WI38 (cell line): ENCODE results near the gene CD4.
A peak's percentile ranks its signal among the peaks of the same experiment; 100 is the strongest.

Source experiments
- H3K4me3 ChIP-seq: 2 replicates; pipeline ENCODE4 v1.5.1; 2011; ENCODE audit warnings: low read depth, mild to moderate bottlenecking, control low read depth, low read length
- TF ChIP-seq, protein P1 (sequence below): IDR thresholded peaks from 2 replicates; pipeline ENCODE4 v1.5.1; 2012; ENCODE audit warnings: low read depth, mild to moderate bottlenecking, control low read depth, low read length

The CD4 gene

DNA sequence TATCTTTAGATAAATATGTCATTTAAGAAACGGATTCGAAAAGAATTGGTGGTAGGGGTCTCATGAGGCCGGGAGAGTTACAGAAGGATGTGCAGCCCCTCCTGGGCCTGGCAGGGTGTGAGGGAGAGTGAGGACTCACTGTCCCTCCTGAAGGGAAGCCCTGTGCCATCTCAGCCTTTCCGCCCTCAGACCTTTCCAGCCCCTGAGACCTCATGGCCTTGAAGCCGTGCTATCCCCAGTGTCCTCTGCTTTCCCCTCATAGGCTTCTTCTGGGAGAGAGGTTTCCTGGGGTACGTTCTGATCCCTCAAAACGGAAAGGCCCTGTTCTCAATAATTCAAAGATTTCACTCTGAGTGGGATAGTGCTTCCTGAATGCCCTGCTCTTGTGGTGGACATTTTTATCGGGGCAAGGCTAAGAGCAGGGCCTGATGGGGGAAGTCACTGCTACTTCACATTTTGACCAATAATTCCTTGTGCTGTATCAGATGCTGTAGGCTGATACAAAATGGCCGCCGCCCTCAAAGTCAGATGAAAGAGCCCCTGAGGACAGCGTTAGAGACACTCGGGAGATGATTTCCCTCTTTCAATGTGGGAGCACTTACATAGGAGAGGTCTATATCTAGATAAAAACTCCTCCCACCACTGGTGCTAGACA lies 1.3 kb downstream of the CD4 start:
- TF ChIP-seq, protein P1, sequence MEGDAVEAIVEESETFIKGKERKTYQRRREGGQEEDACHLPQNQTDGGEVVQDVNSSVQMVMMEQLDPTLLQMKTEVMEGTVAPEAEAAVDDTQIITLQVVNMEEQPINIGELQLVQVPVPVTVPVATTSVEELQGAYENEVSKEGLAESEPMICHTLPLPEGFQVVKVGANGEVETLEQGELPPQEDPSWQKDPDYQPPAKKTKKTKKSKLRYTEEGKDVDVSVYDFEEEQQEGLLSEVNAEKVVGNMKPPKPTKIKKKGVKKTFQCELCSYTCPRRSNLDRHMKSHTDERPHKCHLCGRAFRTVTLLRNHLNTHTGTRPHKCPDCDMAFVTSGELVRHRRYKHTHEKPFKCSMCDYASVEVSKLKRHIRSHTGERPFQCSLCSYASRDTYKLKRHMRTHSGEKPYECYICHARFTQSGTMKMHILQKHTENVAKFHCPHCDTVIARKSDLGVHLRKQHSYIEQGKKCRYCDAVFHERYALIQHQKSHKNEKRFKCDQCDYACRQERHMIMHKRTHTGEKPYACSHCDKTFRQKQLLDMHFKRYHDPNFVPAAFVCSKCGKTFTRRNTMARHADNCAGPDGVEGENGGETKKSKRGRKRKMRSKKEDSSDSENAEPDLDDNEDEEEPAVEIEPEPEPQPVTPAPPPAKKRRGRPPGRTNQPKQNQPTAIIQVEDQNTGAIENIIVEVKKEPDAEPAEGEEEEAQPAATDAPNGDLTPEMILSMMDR = no peak
- peak overlapping the region; percentile 66 for H3K4me3 ChIP-seq

DNA sequence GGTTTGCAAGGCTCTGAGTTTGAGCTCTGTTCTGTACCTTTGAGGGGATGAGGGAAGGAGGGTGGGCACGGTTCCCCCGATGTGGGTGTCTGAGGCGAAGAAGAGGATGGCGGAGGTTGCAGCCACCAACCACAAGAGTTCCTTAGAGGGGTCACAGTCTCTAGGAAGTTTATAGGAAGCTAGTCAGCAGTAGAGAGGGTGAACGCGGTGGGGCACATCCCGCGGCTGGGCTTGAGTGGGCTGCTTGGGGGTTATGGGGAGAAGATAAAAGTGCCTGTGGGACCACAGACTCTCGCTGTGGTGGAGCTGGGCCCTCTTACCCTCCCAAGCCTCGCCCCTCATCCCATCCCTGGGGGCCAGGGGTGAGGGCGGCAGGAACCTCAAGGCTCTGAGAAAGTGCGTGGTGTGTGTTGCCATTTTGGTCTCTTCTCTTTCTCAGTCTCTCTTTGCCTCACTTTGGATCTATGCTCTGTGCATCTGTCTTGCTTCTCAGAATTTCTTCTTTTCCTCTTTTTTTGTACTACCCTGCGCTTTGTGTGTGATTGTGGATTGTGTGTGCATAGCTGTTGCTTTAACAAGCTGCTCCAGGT lies 2.7 kb downstream of the CD4 start:
- TF ChIP-seq, protein P1 = no peak
- no peak overlapping the region for H3K4me3 ChIP-seq

DNA sequence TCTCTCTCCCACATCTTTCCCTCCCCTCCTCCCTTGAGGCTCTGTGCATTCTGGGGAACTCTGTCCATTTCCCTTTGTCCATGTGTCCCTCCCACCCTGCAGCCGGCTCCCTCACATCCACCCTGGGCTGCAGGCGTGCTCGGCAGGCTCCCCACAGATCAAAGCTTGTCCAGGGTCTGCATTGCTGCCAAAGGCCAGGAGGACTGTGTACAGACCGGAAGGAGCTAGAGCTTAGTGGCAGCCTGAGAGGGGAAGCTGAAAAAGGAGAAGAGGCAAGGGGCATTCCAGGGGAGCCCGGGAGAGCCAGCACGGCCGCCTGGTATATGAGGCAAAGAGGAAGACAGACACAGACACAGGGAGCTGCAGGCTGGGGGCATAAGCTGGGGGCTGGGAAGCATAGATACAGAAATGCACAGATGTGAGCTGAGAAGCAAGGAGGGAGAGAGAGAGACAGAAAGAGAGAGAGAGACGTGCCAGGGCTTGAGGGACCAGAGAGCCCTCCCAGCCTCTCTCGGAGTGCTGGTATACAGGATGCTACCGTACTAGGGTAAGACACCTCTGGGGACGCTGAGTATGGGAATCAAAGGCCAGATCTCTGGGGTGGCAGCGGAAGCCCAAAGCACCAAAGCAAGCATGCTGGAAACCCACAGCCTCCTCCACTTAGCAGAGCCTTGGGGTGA lies 3.3 kb downstream of the CD4 start:
- TF ChIP-seq, protein P1 = no peak
- H3K4me3 ChIP-seq = peak overlapping the region; percentile 1; the same call in 1 of the 2 replicates

DNA sequence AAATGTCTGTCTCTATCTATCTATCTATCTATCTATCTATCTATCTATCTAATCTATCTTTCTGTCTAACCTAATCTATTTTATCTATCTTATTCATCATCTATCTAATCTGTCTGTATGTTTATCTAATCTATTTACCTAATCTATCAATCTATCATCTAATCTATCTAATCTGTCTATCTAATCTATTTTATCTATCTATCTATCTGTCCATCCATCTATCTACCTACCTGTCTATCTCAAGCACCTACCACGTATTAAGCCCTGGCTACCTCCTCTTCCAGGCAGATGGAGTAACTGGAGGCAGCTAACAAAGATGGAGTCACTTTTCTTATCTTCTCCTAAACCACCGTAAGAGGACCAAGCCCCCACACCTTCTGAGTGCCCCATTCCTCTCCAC lies 5.8 kb downstream of the CD4 start:
- TF ChIP-seq, protein P1 = no peak
- H3K4me3 ChIP-seq = no peak overlapping the region

DNA sequence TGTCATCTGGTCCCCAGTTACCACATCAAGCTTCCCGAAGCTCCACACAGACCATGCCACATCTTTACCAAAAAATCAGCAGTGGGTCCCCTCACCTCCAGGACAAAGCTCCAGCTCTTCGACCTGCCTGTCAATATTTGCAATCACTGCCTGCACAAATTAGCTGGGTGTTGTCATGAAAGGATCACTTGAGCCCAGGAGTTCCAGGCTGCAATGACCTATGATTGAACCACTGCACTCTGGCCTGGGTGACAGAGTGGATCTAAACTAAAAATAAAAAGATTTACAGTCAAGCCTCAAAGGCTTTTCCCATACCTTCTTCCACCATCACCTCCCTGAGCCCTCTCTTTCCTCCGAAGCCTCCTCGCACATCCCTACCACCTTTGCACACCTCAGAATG lies 7.2 kb downstream of the CD4 start:
- no peak overlapping the region for H3K4me3 ChIP-seq
- TF ChIP-seq, protein P1 = no peak

DNA sequence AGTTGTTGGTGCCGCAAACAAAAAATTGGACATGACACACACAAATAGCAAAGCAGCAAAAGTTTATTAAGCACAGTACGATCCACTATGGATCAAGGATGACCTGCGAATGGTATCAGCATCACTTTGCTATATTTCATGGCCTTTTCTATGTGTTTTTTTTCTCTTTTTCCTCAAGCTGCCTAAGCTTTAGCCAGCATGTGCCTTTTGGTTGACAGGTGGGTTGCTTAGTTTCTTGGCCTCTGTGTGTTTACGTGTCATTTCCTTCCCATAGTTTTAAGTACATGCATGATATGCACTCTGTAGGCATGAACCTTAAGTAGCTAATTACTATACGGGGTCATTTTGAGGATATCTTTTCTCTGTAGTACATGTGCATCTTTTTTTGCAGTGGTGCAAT lies 9.8 kb downstream of the CD4 start:
- H3K4me3 ChIP-seq = no peak overlapping the region
- TF ChIP-seq, protein P1 = no peak

DNA sequence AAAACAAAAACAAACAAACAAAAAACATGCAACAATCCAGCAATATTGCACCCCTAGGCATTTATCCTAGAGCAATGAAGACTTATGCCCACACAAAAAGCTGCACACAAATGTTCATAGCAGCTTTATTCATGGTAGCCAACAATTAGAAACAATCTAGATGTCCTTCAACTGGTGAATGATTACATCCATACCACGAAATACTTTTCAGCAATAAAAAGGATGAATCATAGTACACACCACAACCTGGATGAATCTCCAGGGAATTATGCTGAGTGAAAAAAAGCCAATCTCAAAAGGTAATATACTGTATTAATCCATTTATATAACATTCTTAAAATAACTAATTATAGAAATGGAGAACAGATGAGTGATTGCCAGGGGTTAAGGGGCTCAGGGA lies 17.8 kb downstream of the CD4 start:
- no peak overlapping the region for H3K4me3 ChIP-seq
- TF ChIP-seq, protein P1 = no peak
